Stimulated activated effector memory CD8-positive, alpha-beta T cell treated with anti-CD3 and anti-CD28 coated beads, Interleukin-12 subunit alpha, Interleukin-12 subunit beta, amount 100 ng/mL, for 72 hours (primary cell): ENCODE results near the gene CTNND2.

ENCODE experiments used
- ATAC-seq: fragments of 150-1000 bp; cut with Tn5 transposase; 2 replicates; pipeline ENCODE4 v1.10.0; 2021
- DNase-seq, 2 donors: peaks; one replicate each; pipeline ENCODE4 v3.0.0; 2021 to 2022; ENCODE audit warnings: low spot score in 2 of 2
- H3K27ac Mint-ChIP-seq: one replicate; pipeline ENCODE4 v1.8.0; 2022; ENCODE audit warnings: mild to moderate bottlenecking, mixed read lengths
- H3K36me3 Mint-ChIP-seq: one replicate; pipeline ENCODE4 v1.8.0; 2022; ENCODE audit warnings: mild to moderate bottlenecking, mixed read lengths
- H3K4me1 Mint-ChIP-seq: one replicate; pipeline ENCODE4 v1.8.0; 2022; ENCODE audit warnings: mixed read lengths
- H3K4me3 Mint-ChIP-seq: one replicate; pipeline ENCODE4 v1.8.0; 2022; ENCODE audit warnings: mild to moderate bottlenecking, mixed read lengths
- H3K9me3 Mint-ChIP-seq: one replicate; pipeline ENCODE4 v1.8.0; 2022; ENCODE audit warnings: mixed read lengths

The CTNND2 gene

GRCh38 chr5:11758321-11758720 lies 145.9 kb downstream of the CTNND2 start:
- Mint-ChIP-seq H3K27ac (no peak overlapping the region), H3K4me1 (no peaks in the 10 kb centered on the region), H3K9me3 (peaks cover 9% of the 10 kb centered on the region), H3K4me3 (no peak overlapping the region), H3K36me3 (no peaks in the 10 kb centered on the region)
- no peak for DNase-seq
- no peak for ATAC-seq

- Mint-ChIP-seq H3K4me1 (no peaks in the 10 kb centered on the region), H3K9me3 (peaks cover 9% of the 10 kb centered on the region), H3K27ac (no peak overlapping the region), H3K4me3 (no peak overlapping the region), H3K36me3 (no peaks in the 10 kb centered on the region)
- DNase-seq (no peak), ATAC-seq (no peak)
Observed at GRCh38 chr5:11757661-11758060, 146.6 kb downstream of the CTNND2 start.

DNA sequence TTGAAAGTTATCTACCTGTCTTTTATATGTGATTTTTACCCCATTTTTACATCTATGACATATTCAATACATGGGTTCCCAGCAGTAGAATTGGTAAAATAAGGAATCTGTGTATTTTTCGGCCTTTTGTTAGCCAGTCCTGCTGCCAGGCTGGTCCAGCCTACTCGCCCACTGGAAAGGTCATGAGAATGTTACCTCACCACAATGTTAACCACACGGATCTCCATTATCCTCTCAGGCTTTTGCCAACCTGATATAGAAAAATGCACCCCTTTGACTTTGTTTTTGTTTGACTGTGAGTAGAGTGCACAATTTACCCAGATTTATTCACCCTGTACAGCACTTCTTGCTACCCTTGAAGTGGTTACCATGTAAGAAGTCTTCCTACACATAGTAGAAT lies 167.2 kb downstream of the CTNND2 start:
- H3K4me1 Mint-ChIP-seq, result no peaks in the 10 kb centered on the region
- no peak overlapping the region for H3K4me3 Mint-ChIP-seq
- no peak overlapping the region for H3K27ac Mint-ChIP-seq
- ATAC-seq, result no peak
- no peak for DNase-seq
- peaks cover 9% of the 10 kb centered on the region for H3K9me3 Mint-ChIP-seq
- H3K36me3 Mint-ChIP-seq, result no peaks in the 10 kb centered on the region

DNA sequence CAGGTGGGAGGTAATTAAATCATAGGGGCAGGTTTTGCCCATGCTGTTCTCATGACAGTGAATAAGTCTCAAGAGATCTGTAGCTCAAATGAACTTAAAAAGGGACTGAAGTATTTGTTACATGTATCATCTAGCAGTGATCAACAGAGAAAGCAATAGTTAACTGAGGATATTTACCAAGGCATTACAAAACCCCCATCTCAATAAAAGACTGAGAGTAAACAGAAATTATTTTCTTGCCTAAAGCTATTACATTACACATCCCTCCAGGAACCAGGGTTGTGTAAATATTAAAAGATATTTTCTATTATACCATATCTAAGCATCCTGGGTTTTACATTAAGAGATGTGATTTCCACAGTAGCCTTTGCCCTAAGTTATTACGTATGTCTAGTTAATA lies 169.9 kb downstream of the CTNND2 start:
- no peaks in the 10 kb centered on the region for H3K4me1 Mint-ChIP-seq
- peaks cover 9% of the 10 kb centered on the region for H3K9me3 Mint-ChIP-seq
- H3K27ac Mint-ChIP-seq, result no peak overlapping the region
- ATAC-seq, result no peak
- DNase-seq, result no peak
- H3K4me3 Mint-ChIP-seq, result no peak overlapping the region
- H3K36me3 Mint-ChIP-seq, result no peaks in the 10 kb centered on the region

GRCh38 chr5:11733840-11734192 lies 170.4 kb downstream of the CTNND2 start:
- ATAC-seq (no peak), DNase-seq (no peak)
- no peaks in the 10 kb centered on the region for H3K36me3 Mint-ChIP-seq

DNA sequence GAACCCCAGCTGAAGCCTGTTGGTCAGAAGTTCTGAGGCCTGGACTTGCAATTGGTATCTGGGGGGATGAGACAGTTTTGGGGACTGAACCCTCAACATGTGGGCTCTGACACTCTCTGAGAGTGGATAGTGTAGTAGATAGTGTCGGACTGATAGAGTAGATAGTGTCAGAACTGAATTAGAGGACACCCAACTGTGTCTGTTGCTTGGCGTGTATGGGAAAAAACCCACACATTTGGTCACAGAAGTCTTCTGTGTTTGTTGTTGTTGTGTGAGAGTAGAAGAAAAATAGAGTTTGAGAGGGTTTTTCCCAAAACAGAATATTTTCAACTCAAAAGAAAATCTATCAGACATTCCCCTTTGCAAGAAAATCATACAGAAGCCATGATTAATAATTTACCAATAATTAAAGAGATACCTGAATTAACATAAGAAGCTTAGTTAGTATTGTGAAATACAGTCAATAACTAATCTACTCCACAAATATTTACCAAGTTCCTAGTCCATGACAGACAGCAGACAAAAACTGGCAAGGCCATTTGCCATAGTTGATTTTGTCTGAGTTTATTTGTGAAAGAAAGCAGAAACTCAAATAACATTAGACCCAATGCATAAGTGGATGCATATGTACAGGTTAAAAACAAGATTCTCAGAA lies 170.9 kb downstream of the CTNND2 start:
- no peak overlapping the region for H3K4me3 Mint-ChIP-seq
- DNase-seq, result no peak
- ATAC-seq, result no peak
- no peak overlapping the region for H3K27ac Mint-ChIP-seq
- H3K9me3 Mint-ChIP-seq, result peaks cover 2% of the 10 kb centered on the region
- H3K36me3 Mint-ChIP-seq, result no peaks in the 10 kb centered on the region
- H3K4me1 Mint-ChIP-seq, result no peaks in the 10 kb centered on the region

More at GRCh38 chr5:11733840-11734192, 170.4 kb downstream of the CTNND2 start:
- Mint-ChIP-seq H3K4me3 (no peak overlapping the region), H3K4me1 (no peaks in the 10 kb centered on the region), H3K27ac (no peak overlapping the region), H3K9me3 (peaks cover 5% of the 10 kb centered on the region)

DNA sequence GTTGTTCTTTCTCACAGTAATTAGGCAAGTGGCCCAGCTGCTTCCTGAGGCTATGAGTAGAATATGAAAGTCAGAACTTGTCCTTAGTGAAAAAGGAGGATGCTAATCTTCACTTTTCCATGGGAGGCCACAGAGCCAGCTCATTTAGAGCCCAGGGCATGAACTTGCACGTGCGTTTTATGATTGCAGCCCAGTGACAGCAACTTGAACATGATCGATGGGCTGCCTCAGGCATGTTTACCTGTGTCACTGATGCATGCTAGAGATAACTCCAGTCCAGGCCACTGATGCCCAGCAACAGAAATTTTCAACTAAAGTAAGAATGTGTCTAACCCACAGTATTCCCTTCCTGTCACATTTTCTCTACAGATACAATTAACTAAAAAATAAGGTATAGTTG lies 179.3 kb downstream of the CTNND2 start:
- no peak for DNase-seq
- Mint-ChIP-seq H3K4me3 (no peak overlapping the region), H3K4me1 (no peaks in the 10 kb centered on the region), H3K36me3 (no peaks in the 10 kb centered on the region), H3K27ac (no peak overlapping the region), H3K9me3 (no peaks in the 10 kb centered on the region)
- ATAC-seq, result no peak

GRCh38 chr5:11719888-11720481 lies 184.3 kb downstream of the CTNND2 start:
- ATAC-seq, result no peak
- H3K4me1 Mint-ChIP-seq, result no peaks in the 10 kb centered on the region
- no peak overlapping the region for H3K4me3 Mint-ChIP-seq
- H3K9me3 Mint-ChIP-seq, result peaks cover 3% of the 10 kb centered on the region
- H3K36me3 Mint-ChIP-seq, result no peaks in the 10 kb centered on the region
- no peak for DNase-seq
- H3K27ac Mint-ChIP-seq, result no peak overlapping the region

DNA sequence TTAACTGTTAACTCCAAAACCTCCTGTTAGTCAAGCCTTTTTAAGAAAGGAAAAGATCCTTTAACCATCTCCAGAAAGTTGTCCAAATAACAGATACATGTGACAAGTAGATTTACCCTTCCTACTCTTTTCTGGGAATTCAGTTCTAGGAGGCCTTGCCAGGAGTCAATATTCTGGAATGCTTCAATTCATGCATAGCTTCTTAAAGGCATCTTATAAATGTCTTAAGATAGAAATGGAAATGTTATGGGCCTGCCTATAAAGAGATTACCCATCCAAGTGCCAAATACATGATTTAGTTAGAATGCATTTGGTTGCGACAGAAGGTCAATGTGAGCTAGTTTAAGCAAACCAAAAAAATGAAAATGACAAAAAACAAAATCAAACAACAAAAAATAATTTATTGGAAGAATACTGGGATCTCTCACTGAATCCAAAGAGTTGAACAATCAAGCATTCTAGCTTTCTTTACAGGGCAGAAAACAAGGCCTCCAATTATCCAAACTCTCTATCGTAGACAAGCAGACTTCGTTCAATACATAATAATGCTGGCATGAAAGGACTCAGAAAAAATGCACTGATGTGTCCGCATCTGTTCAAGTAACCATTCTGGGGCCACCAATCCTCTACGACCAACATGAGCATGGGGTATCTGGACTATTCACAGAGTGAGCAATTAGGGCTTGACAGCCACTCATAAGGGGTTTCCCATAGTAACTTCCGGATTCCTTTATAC lies 188.6 kb downstream of the CTNND2 start:
- no peaks in the 10 kb centered on the region for H3K36me3 Mint-ChIP-seq
- ATAC-seq, result no peak

GRCh38 chr5:11711932-11712331 lies 192.3 kb downstream of the CTNND2 start:
- no peaks in the 10 kb centered on the region for H3K4me1 Mint-ChIP-seq

More for the DNA sequence above, 188.6 kb downstream of the CTNND2 start:
- H3K9me3 Mint-ChIP-seq, result peaks cover 3% of the 10 kb centered on the region
- DNase-seq, result no peak
- H3K4me1 Mint-ChIP-seq, result no peaks in the 10 kb centered on the region
- H3K27ac Mint-ChIP-seq, result no peak overlapping the region
- H3K4me3 Mint-ChIP-seq, result no peak overlapping the region

GRCh38 chr5:11709021-11709420 lies 195.2 kb downstream of the CTNND2 start:
- no peak for DNase-seq
- Mint-ChIP-seq H3K4me3 (no peak overlapping the region), H3K36me3 (no peaks in the 10 kb centered on the region), H3K9me3 (no peaks in the 10 kb centered on the region), H3K27ac (no peak overlapping the region), H3K4me1 (no peaks in the 10 kb centered on the region)
- ATAC-seq, result no peak

More at GRCh38 chr5:11711932-11712331, 192.3 kb downstream of the CTNND2 start:
- H3K4me3 Mint-ChIP-seq, result no peak overlapping the region
- ATAC-seq (no peak), DNase-seq (no peak)
- H3K36me3 Mint-ChIP-seq, result no peaks in the 10 kb centered on the region
- no peak overlapping the region for H3K27ac Mint-ChIP-seq
- H3K9me3 Mint-ChIP-seq, result no peaks in the 10 kb centered on the region

- Mint-ChIP-seq H3K9me3 (no peaks in the 10 kb centered on the region), H3K4me3 (no peak overlapping the region), H3K4me1 (no peaks in the 10 kb centered on the region), H3K27ac (no peak overlapping the region), H3K36me3 (no peaks in the 10 kb centered on the region)
- ATAC-seq (no peak), DNase-seq (no peak)
Observed at GRCh38 chr5:11704916-11705315, 199.3 kb downstream of the CTNND2 start.

DNA sequence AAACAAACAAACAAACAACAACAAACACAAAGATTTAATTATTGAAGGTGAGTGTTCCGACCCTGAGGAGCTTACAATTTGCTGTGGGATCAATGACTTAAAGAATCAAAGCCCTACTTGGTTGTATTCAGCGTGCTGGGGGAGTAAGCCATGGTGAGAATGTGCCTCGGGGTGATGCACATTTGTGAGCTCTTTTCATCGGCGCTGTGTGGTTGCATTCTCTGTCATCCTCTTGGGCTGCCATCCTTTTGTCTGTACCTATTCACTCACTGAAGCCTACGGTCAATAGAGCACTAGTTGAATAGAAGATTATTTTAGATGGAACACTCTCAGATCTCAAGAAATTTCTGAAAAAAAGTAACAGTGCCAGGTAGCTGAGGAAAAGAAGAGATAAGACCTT lies 203.9 kb downstream of the CTNND2 start:
- no peak overlapping the region for H3K27ac Mint-ChIP-seq
- H3K36me3 Mint-ChIP-seq, result no peaks in the 10 kb centered on the region
- H3K9me3 Mint-ChIP-seq, result no peaks in the 10 kb centered on the region
- H3K4me3 Mint-ChIP-seq, result no peak overlapping the region
- H3K4me1 Mint-ChIP-seq, result no peaks in the 10 kb centered on the region
- ATAC-seq (no peak), DNase-seq (no peak)

DNA sequence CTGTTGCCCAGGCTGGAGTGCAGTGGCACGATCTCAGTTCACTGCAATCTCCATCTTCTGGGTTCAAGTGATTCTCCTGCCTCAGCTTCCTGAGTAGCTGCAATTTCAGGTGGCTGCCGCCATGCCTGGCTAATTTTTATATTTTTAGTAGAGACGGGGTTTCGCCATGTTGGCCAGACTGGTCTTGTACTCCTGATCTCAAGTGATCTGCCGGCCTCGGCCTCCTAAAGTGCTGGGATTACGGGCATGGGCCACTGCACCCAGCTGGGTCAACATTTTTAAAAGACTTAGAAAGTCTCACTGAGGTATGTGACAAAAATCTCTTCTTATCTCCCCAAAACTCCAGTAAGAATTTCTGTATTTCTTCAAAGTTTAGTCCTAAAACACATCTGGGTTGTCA lies 211.6 kb downstream of the CTNND2 start:
- no peak overlapping the region for H3K27ac Mint-ChIP-seq

GRCh38 chr5:11687498-11687897 lies 216.7 kb downstream of the CTNND2 start:
- H3K9me3 Mint-ChIP-seq, result peaks cover 3% of the 10 kb centered on the region
- no peaks in the 10 kb centered on the region for H3K4me1 Mint-ChIP-seq
- no peaks in the 10 kb centered on the region for H3K36me3 Mint-ChIP-seq
- no peak overlapping the region for H3K27ac Mint-ChIP-seq
- no peak overlapping the region for H3K4me3 Mint-ChIP-seq
- DNase-seq (no peak), ATAC-seq (no peak)

More for the DNA sequence above, 211.6 kb downstream of the CTNND2 start:
- ATAC-seq (no peak), DNase-seq (no peak)
- Mint-ChIP-seq H3K4me1 (no peaks in the 10 kb centered on the region), H3K4me3 (no peak overlapping the region), H3K9me3 (no peaks in the 10 kb centered on the region), H3K36me3 (no peaks in the 10 kb centered on the region)

GRCh38 chr5:11684607-11685006 lies 219.6 kb downstream of the CTNND2 start:
- Mint-ChIP-seq H3K4me1 (no peaks in the 10 kb centered on the region), H3K4me3 (no peak overlapping the region), H3K27ac (no peak overlapping the region), H3K36me3 (no peaks in the 10 kb centered on the region), H3K9me3 (peaks cover 6% of the 10 kb centered on the region)
- ATAC-seq (no peak), DNase-seq (no peak)
